GM12878 (cell line): ENCODE measurements around the gene FCGR3A. TPM values are rescaled to one million over a fixed set of nuclear protein-coding genes. Genes with fewer than 3 reads are reported as not detected.
"Not testable (repeated sequence)": the region's sequence is repeated elsewhere in the genome, so short reads cannot be mapped to it uniquely, and the experiment has no call there.

Experiments
- ATAC-seq: fragments of 200-7000 bp; cut with Tn5 transposase; 3 replicates; pipeline ENCODE4 v1.9.1; 2020; ENCODE audit warnings: mild to moderate bottlenecking, moderate library complexity
- Bru-seq: library from RNA; stranded (reverse); fragments of 400-500 nt; gene quantifications from one replicate; lab custom pipeline; 2021; lab: Mats Ljungman, UMichigan
- BruChase-seq, 2 experiments: library from RNA; stranded (reverse); fragments of 400-500 nt; gene quantifications; one replicate each; lab custom pipeline; 2021; lab: Mats Ljungman, UMichigan
- BruUV-seq: library from RNA; stranded (reverse); fragments of 400-500 nt; replicated peaks from 2 replicates; lab custom pipeline; 2021; lab: Mats Ljungman, UMichigan
- CTCF ChIA-PET: fragments of 300-600 bp; sonication (Branson Sonifier 250); formaldehyde crosslinking; extraction: SDS; loops from one replicate; lab custom pipeline; 2021; ENCODE audit warnings: inconsistent platforms; lab: Yijun Ruan, JAX
- POLR2A ChIA-PET: fragments of 350-600 bp; formaldehyde crosslinking; extraction: SDS; loops from one replicate; lab custom pipeline; 2021; ENCODE audit warnings: inconsistent platforms; lab: Charles Lee
- RAD21 ChIA-PET: fragments of 300-600 bp; sonication (Branson Sonifier 250); formaldehyde crosslinking; loops from one replicate; lab custom pipeline; 2023; ENCODE audit warnings: antibody characterized with exemption; ENCODE audit not compliant: unreplicated experiment; lab: Charles Lee
- SMC1A ChIA-PET: fragments of 300-600 bp; sonication (Branson Sonifier 250); formaldehyde crosslinking; loops from one replicate; lab custom pipeline; 2023; ENCODE audit not compliant: unreplicated experiment, uncharacterized antibody; lab: Charles Lee
- DNase-seq: peaks from one replicate; pipeline ENCODE4 v3.0.0-alpha.2; 2011; ENCODE audit warnings: low read depth, low spot score
- FAIRE-seq: peaks from 3 replicates; lab custom pipeline; 2011; peaks lifted over from hg19 to GRCh38; lab: Jason Lieb, UNC
- H2AFZ ChIP-seq: 2 replicates; pipeline ENCODE4 v1.6.0; 2011; ENCODE audit warnings: low read depth, low read length, control low read depth; ENCODE audit not compliant: control insufficient read depth
- H3K27ac ChIP-seq: 2 replicates; pipeline ENCODE4 v1.5.1; 2011; ENCODE audit warnings: control low read depth; ENCODE audit not compliant: control insufficient read depth, insufficient read depth
- H3K27me3 ChIP-seq, 2 experiments: replicated peaks in 1 of 2; 2 replicates each; pipeline versions ENCODE4 v1.6.0 to v1.6.1; 2011; ENCODE audit warnings: low read length in 1 of 2; ENCODE audit not compliant: control insufficient read depth in 2 of 2, insufficient read depth in 2 of 2
- H3K36me3 ChIP-seq, 2 experiments: 2 replicates each; pipeline ENCODE4 v1.5.1; 2011; ENCODE audit warnings: low read length in 1 of 2; ENCODE audit not compliant: control insufficient read depth in 2 of 2, insufficient read depth in 2 of 2
- H3K4me1 ChIP-seq: 2 replicates; pipeline ENCODE4 v1.6.1; 2011; ENCODE audit warnings: mild to moderate bottlenecking, low read length, moderate library complexity, mixed read lengths; ENCODE audit not compliant: control insufficient read depth, insufficient read depth
- H3K4me2 ChIP-seq: 2 replicates; pipeline ENCODE4 v1.6.0; 2011; ENCODE audit warnings: control low read depth; ENCODE audit not compliant: control insufficient read depth, insufficient read depth
- H3K4me3 ChIP-seq: fragments of 200-600 bp; sonication (generic); 2 replicates; pipeline ENCODE4 v1.5.1; 2016
- H3K79me2 ChIP-seq: 2 replicates; pipeline ENCODE4 v1.6.0; 2011; ENCODE audit warnings: low read length; ENCODE audit not compliant: control insufficient read depth, insufficient read depth
- H3K9ac ChIP-seq: 2 replicates; pipeline ENCODE4 v1.8.0; 2011; ENCODE audit warnings: low read length, control low read depth, mixed read lengths; ENCODE audit not compliant: control insufficient read depth, insufficient read depth
- H3K9me3 ChIP-seq: replicated peaks from 3 replicates; pipeline ENCODE4 v1.5.1; 2011; ENCODE audit warnings: mild to moderate bottlenecking, low read length; ENCODE audit not compliant: control insufficient read depth, insufficient read depth
- H4K20me1 ChIP-seq: 2 replicates; pipeline ENCODE4 v1.6.0; 2011; ENCODE audit not compliant: control insufficient read depth, insufficient read depth
- WRNIP1 ChIP-seq: IDR thresholded peaks from 2 replicates; pipeline ENCODE4 v1.6.1; 2011; ENCODE audit warnings: low read depth, low read length, improper control_type of control experiment, borderline replicate concordance
- WGBS: methylation state at CpG from one replicate; pipeline ENCODE4 v1.1.6; 2016; ENCODE audit warnings: low lambda C conversion rate; ENCODE audit not compliant: insufficient replicate concordance, insufficient coverage; ENCODE audit errors: missing lambda C conversion rate; 5-methylcytosine and 5-hydroxymethylcytosine counted together
- in situ Hi-C: fragments of 300-500 bp; cut with MboI; formaldehyde crosslinking; loops from 9 replicates; pipeline ENCODE4 v1.14.3; 2018; ENCODE audit warnings: mixed read lengths
- intact Hi-C: fragments of 100-400 bp; cut with micrococcal nuclease; formaldehyde crosslinking; loops from one replicate; pipeline ENCODE4 v1.14.2; 2022; ENCODE audit not compliant: unreplicated experiment
- long read RNA-seq, 2 experiments: library from polyadenylated mRNA; unstranded; transcript quantifications; one replicate each; pipeline ENCODE4 v2.0.0, GENCODE V29; 2019 to 2020
- polyA minus RNA-seq, 3 experiments: library from RNA; depleted of rRNA, polyadenylated mRNA; stranded (reverse); fragments of >200 nt; gene quantifications; 2 replicates each; pipeline ENCODE4 v1.2.3, GENCODE V29; 2011
- polyA plus RNA-seq, 11 experiments: library from polyadenylated mRNA; depleted of rRNA in 4 of 11; unstranded in 6 of 11; stranded (reverse) in 5 of 11; fragments of >200 nt; fragmentation: Nextera tagmentation in 4 of 11; fragmentation: Illumina TruSeq in 1 of 11; extraction: Ambion mirVana in 4 of 11; extraction: Trizol in 1 of 11; gene quantifications; 1 replicate in 1 of 11; 2 replicates in 10 of 11; pipeline versions ENCODE4 v1.2.1 to v1.2.3, GENCODE V29; 2011 to 2016; ENCODE audit warnings: inconsistent platforms in 2 of 11, missing spikeins in 2 of 11, low read depth in 1 of 11
- total RNA-seq, 4 experiments: library from RNA; depleted of rRNA in 3 of 4; stranded (reverse); fragments of >200 nt in 3 of 4; fragmentation: Illumina TruSeq in 1 of 4; extraction: Trizol in 1 of 4; gene quantifications; 2 replicates each; pipeline versions ENCODE4 v1.2.1 to v1.2.3, GENCODE V29; 2013 to 2021
- TF ChIP-seq, protein P1 (sequence below): fragments of 150-350 bp; IDR thresholded peaks from 2 replicates; pipeline ENCODE4 v1.6.1; 2014; ENCODE audit warnings: mild to moderate bottlenecking, low read depth, low read length

Gene FCGR3A
- total RNA-seq (2013; cell fraction: nucleolus; rRNA removed): not detected in 2 replicates
- total RNA-seq (2014; rRNA removed): 0.05 TPM in 1 of 2 replicates, not detected in the other
- not detected in 2 replicates for total RNA-seq (2014; rRNA removed; fragmentation: Illumina TruSeq; extraction: Trizol)
- total RNA-seq (2021): 0.10 TPM in 1 of 2 replicates, not detected in the other
- not detected for polyA plus RNA-seq (2011; ENCODE audit: low read depth)
- not detected in 2 replicates for polyA plus RNA-seq (2011; rRNA removed)
- not detected in 2 replicates for polyA plus RNA-seq (2011; cell fraction: cytosol; rRNA removed)
- polyA plus RNA-seq (2011; cell fraction: nucleus; rRNA removed): 0.06 TPM in 1 of 2 replicates, not detected in the other
- not detected in 2 replicates for polyA plus RNA-seq (2012)
- polyA plus RNA-seq (2014; fragmentation: Illumina TruSeq; extraction: Trizol): not detected in 2 replicates
- not detected for polyA plus RNA-seq (2014; fragmentation: Nextera tagmentation; extraction: Ambion mirVana)
- not detected in 2 replicates for polyA plus RNA-seq (2014; rRNA removed)
- under 1 TPM in 1 of 2 experiments, not detected in 1; 0.09 TPM for polyA plus RNA-seq (2016; fragmentation: Nextera tagmentation; extraction: Ambion mirVana)
- polyA minus RNA-seq (2011; rRNA and poly(A)+ RNA removed): 0.10 TPM in 1 of 2 replicates, not detected in the other
- polyA minus RNA-seq (2011; cell fraction: cytosol; rRNA and poly(A)+ RNA removed): not detected in 2 replicates
- not detected in 2 replicates for polyA minus RNA-seq (2011; cell fraction: nucleus; rRNA and poly(A)+ RNA removed)
- not detected for Bru-seq, nascent RNA
- percentile 14 among the genes with signal in this experiment for BruChase-seq, experiment 1, labeled RNA remaining after a 6-hour chase
- BruChase-seq, experiment 2, labeled RNA remaining after a 2-hour chase: not detected
- long read RNA-seq, experiment 1: 0 reads
- long read RNA-seq, experiment 2: 0 reads

DNA sequence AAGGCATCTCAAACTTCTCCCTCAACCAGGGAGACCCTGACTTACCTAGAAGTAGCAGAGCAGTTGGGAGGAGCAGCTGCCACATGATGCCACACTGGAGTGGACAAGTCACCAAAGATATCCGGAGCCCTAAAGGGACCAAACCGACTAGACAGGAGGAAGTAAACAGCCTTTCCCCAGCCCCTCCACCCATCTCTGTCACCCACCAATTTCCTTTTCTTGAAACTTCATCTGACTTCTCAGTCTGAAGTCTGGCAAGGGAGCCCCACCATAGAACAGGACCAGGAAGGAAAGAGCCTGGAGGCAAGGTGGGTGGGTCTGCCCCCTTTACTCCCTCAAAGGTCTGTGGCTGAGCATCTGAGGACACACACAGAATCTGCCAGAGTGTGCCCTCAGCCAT, at the start of gene FCGR3A:
TSS of gene FCGR3A (minus strand) at position 167 of the 400 bp plus-strand sequence. CDS start at position 85, 82 bp downstream.
- in situ Hi-C loops: no loop called here

GRCh38 chr1:161597077-161597476, 47.5 kb upstream of the FCGR3A start:
- H4K20me1 ChIP-seq, H3K27ac ChIP-seq, RAD21 ChIA-PET, FAIRE-seq, in situ Hi-C loops, H3K9ac ChIP-seq, H3K4me1 ChIP-seq, intact Hi-C loops, ATAC-seq, H3K4me2 ChIP-seq, POLR2A ChIA-PET, H3K9me3 ChIP-seq, H3K4me3 ChIP-seq, CTCF ChIA-PET, DNase-seq, H3K27me3 ChIP-seq, H3K36me3 ChIP-seq, SMC1A ChIA-PET, BruUV-seq, H2AFZ ChIP-seq, H3K79me2 ChIP-seq: not testable (repeated sequence)
- WGBS: 97% methylated on average over 3 of the region's 3 CpGs

More for the DNA sequence above, at the start of gene FCGR3A:
- FAIRE-seq (no peak), ATAC-seq (no peak), DNase-seq (no peak)
- no peak within 1 kb of the TSS for H3K27ac ChIP-seq
- SMC1A ChIA-PET: interaction anchor here (1.1 kb wide), 1 partner anchor 10 kb away, joined by 3 read pairs; no protein-coding TSS in a partner anchor
- no peaks in the 10 kb centered on the region for H3K9me3 ChIP-seq
- H3K4me1 ChIP-seq: no peaks in the 10 kb centered on the region
- H4K20me1 ChIP-seq: no peaks in the 10 kb centered on the region
- no peaks in the 10 kb centered on the region for H3K36me3 ChIP-seq
- RAD21 ChIA-PET: no interaction called here
- H3K4me2 ChIP-seq: no peak within 1 kb of the TSS
- H3K27me3 ChIP-seq: no peaks in the 10 kb centered on the region
- 37% methylated on average over 2 of the region's 2 CpGs for WGBS
- no TSS peak for BruUV-seq
- no peak within 1 kb of the TSS for H3K4me3 ChIP-seq
- intact Hi-C loops: loop anchor here (10.0 kb wide), 1 partner anchor 195 kb away; the partner anchor contains the start of gene DUSP12
- no peak within 1 kb of the TSS for H2AFZ ChIP-seq
- POLR2A ChIA-PET: no interaction called here
- no peak within 1 kb of the TSS for H3K9ac ChIP-seq
- TF ChIP-seq, protein P1, sequence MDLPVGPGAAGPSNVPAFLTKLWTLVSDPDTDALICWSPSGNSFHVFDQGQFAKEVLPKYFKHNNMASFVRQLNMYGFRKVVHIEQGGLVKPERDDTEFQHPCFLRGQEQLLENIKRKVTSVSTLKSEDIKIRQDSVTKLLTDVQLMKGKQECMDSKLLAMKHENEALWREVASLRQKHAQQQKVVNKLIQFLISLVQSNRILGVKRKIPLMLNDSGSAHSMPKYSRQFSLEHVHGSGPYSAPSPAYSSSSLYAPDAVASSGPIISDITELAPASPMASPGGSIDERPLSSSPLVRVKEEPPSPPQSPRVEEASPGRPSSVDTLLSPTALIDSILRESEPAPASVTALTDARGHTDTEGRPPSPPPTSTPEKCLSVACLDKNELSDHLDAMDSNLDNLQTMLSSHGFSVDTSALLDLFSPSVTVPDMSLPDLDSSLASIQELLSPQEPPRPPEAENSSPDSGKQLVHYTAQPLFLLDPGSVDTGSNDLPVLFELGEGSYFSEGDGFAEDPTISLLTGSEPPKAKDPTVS: no peak
- no peak for TF ChIP-seq WRNIP1
- TF ChIP-seq, all 136 proteins: peak for 0
- H3K79me2 ChIP-seq: no peaks in the 10 kb centered on the region
- CTCF ChIA-PET: no interaction called here

DNA sequence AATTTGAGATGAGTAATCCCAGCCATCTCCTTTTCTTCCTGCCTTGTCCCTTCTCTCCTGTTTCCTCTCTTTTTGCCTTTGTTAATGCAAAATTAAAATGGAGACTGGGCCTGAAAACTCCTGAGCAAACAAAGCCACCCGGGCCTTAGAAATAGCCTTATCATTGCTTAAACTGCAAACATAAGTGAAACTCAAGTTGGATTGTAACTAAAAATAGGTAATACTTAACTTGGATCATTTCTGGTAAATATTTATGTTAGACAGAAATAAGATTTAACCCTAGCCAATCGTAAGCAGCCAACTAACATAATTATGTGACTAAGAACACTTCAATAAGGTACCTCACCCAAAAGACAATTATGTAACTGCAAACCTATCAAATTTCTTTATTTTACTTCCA, 46.0 kb upstream of the FCGR3A start:
- POLR2A ChIA-PET, CTCF ChIA-PET, FAIRE-seq, H2AFZ ChIP-seq, H3K79me2 ChIP-seq, BruUV-seq, H4K20me1 ChIP-seq, H3K9ac ChIP-seq, in situ Hi-C loops, intact Hi-C loops, H3K9me3 ChIP-seq, H3K27me3 ChIP-seq, H3K4me2 ChIP-seq, RAD21 ChIA-PET, H3K4me1 ChIP-seq, ATAC-seq, H3K4me3 ChIP-seq, DNase-seq, SMC1A ChIA-PET, H3K27ac ChIP-seq, H3K36me3 ChIP-seq: not testable (repeated sequence)
- 73% methylated on average over 2 of the region's 2 CpGs for WGBS
